NCI-H510A (cell line): Measurements from ENCODE around the gene TMEM59L.

Source experiments
- DNase-seq: peaks from one replicate; lab custom pipeline; 2025; lab: John Stamatoyannopoulos, UW

The TMEM59L gene

DNA sequence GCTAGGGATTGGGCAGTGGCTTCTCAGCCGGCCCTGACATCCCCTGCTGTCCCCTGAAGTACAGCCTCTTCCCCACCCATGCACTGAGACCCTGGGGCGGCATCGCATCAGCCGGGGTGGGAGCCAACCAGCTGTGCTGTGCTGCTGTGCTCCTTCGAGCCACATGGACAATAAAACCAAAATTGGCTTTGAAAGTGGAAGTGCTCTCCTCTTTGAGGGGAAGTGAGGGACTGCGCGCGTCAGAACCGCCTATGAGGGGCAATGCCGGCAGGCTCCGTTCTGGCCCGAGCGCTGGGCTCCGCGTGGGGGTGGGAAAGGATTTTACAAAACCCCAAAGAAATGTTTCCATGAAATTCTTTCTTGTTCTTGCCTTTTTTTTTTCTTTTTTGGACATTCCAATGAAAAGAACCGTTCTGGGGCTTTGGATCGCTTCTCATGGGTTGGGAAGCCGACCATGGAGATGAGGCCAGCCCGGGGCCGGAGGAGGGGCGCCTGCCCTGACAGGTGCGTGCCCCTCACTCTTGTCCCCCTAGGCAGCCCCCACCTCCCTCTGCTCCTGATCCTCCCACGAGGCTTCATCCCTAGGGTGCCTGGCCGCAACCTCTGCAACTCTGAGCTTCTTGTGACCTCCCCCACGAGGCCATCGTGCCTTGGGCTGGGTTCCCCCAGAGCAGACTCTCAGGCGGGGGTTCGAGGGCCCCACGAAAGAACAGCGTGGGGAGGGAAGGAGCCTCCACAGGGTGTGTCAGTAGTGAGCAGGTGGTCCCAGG, 46.8 kb downstream of the TMEM59L start:
- DNase-seq, result no peak

DNA sequence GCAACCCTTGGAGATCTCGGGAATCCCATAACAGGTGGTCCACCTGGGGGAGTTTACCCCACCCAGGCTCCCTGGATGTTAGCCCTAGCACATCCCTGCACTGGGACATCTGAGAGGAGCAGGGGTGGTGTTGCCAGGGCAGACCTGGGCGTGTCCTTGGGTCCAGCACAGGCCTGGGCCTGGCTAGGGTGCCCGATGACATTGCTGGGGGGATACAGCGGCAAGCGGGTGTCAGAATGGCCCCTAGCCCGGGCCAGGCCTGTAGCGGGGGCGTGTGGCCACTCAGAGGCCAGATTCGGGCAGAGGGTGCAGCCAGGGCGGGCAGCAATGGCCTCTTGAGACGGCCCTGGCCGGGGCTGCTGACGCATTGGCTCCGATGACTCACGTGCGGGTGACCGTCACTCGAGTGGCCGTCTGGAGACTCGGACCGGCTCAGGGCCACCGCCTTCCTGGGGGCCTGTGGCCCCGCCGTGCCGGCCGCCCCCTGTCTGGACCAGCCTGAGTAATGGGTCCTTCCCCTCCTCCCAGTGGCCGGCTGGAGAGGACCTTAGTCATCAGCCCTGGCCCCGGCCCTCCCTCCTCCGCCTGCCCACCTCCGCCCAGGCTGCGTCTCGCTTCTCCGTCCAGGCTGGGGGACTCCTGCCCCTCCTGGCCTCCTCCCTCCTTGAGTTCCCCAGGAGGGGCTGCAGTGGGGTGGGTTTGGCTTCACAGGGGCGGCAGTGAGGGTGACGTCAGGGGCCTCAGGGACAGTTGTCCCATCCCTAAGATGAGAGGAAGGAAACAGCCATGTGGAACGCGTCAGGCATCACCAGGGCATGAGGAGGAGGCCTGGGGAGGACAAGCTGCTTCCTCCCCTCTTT, 47.6 kb downstream of the TMEM59L start:
- no peak for DNase-seq

DNA sequence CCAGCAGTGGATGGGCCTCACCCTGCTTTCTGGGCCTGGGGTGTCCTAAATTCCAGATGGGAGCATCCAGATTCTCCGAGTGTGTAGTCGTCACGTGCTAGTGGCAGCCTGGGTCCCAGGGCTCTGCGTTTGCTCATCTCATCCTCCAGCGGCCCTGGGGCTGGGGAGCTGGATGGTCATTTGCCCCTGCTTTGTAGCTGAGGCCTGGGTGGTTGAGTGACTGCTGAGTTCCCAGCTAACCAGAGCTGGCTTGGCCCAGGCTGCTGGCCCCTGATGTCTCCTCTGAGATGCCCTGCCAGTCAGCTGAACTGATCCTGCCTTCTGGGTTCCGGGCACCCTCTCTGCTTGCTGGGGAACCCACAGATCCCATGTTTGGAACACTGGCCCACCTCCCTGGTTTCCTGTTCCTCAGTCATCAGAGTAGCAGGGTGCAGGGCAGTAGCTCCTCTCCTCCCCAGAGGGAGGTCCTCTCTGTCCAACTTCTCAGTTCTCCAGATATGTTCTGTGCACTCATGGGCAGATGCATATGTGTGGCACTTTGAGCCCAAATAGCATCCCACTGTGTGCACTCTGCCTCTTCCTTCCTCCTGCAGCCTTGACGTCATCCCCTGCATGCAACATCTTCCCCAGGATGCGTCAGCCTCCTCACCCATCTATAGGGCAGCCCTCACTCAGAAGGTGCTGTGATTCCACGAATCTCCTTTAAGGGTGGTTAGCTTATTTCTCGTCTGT, 48.4 kb downstream of the TMEM59L start:
- DNase-seq, result no peak

DNA sequence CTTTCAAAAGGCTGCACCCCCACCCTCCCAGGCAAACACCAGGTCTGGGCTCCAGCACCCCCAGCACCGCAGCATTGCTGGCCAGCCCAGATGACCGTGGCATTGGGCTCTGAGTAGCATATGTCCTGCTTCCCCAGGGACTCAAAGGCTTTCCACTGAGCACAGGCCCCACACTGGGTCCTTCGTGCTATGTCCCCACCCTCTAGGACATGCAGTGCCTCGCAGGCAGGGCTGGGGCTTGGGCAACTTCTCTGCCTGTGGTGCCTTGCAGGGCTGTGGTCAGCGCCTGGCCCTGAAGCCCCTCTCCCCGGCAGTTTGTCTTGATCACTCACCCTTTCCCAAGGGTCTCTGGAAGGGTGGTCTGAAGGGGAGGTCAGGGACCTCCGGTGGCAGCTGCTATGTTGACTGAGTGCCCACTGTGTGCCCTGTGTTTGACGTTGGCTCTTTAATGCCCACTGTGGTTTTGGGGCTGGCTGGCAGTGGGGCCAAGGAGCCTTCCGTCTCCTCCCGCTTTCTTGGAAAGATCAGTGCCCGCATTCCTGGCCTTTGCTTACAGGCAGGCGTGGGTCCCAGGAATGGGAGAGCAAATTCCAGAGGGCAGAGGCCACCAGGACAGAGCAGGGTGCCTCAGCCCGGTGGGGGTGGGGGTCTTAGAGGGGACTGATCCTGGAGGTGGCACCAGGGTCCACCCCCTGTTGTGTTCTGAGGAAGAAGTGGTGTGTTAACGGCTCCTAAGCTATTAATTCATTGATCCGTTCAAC, 50.5 kb downstream of the TMEM59L start:
- no peak for DNase-seq

DNA sequence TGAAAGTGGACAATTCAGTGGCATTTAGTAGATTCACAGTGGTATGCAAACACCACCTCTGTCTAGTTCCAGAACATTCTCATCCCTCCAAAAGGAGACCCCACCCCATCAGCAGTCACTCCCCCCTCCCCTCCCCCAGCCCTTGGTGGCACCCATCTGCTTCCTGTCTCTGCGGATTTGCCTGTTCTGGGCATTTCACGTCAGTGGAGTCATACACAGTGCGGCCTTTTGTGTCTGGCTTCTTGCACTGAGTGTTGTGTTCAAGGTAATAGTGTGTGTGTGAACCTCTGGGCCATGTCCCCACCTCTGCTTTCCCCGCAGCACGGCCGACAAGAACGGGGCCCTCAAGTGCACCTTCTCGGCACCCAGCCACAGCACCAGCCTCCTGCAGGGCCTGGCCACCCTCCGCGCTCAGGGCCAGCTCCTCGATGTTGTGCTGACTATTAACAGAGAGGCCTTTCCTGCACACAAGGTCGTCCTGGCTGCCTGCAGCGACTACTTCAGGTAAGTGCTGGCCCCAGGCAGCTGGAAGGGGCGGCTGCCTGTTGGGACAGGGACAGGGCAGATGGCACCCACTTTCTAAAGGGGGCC, 51.4 kb downstream of the TMEM59L start:
- DNase-seq, result peak; percentile 28

DNA sequence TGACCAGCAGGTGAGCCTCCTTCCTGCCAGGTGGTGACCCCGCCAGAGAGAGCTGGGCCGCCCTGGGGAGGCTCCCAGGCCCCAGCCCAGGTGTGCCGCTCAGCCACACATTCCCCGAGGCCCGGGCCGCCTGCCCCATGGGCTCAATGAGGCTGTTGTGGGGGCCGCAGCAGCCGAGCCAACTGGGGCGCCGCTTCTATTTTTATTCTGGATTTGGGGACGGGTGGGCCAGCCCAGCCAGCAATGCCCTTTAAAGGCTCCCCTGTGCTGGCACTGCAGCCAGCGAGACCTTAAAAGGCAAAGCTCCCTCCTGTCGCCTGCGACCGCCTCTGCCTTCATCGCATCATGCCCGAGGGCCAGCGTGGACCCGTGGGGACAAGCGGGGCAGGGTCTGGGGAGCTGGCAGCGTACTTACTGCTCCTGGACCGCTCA, 53.1 kb downstream of the TMEM59L start:
- DNase-seq, result no peak

DNA sequence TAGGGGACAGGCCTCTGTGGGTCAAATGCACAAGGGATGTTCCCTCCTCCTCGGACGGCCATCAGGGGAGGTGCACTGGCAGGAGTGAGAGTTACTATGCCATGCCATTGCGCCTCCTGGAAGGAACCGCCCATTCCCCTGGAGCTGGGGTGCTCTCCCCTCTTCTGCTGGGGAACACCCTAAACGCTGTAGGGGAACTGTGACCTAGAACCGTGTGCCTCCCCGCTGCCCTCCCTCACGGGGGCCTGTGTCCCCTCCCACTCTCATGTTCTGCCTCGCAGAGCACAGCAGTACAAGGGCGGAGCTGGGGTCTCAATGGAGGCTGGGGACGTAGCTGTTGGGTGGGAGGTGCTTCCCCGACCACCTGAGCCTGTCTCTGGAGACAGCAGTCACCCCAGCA, 53.6 kb downstream of the TMEM59L start:
- DNase-seq, result no peak

DNA sequence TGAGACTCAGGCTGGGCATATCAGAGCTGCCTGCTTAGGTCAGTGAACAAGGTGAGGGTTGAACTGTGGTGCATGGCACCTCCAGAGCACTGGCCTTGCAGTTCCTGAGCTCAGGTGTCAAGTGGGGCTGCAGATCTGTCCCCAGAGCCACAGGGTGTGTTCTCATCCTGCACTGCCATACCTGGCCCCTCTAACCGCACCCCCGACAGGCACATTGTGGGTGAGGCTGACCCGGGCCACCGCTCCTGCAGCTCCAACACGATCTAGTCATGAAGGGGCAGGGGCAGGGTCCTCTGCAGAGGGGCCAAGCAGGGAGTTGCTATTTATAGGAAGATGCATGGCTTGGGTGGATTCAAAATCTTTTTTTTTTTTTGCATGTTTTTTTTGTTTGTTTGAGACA, 54.1 kb downstream of the TMEM59L start:
- DNase-seq, result no peak

DNA sequence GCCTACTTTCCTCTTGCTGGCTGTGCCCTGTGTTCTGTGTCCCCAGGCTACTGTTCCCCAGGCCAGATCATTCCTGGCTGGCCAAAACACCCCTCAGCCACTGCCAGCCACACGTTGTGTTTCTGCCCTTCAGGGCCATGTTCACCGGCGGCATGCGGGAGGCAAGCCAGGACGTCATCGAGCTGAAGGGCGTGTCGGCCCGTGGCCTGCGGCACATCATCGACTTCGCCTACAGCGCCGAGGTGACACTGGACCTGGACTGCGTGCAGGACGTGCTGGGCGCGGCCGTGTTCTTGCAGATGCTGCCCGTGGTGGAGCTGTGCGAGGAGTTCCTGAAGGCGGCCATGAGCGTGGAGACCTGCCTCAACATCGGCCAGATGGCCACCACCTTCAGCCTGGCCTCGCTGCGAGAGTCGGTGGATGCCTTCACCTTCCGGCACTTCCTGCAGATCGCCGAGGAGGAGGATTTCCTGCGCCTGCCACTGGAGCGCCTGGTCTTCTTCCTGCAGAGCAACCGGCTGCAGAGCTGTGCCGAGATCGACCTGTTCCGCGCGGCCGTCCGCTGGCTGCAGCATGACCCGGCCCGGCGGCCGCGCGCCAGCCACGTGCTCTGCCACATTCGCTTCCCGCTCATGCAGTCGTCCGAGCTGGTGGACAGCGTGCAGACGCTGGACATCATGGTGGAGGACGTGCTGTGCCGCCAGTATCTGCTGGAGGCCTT, 55.0 kb downstream of the TMEM59L start:
- DNase-seq, result no peak

DNA sequence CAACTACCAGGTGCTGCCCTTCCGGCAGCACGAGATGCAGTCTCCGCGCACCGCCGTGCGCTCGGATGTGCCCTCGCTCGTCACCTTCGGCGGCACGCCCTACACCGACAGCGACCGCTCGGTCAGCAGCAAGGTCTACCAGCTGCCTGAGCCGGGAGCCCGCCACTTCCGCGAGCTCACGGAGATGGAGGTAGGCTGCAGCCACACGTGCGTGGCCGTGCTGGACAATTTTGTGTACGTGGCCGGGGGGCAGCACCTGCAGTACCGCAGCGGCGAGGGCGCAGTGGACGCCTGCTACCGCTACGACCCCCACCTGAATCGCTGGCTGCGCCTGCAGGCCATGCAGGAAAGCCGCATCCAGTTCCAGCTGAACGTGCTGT, 55.6 kb downstream of the TMEM59L start:
- no peak for DNase-seq

DNA sequence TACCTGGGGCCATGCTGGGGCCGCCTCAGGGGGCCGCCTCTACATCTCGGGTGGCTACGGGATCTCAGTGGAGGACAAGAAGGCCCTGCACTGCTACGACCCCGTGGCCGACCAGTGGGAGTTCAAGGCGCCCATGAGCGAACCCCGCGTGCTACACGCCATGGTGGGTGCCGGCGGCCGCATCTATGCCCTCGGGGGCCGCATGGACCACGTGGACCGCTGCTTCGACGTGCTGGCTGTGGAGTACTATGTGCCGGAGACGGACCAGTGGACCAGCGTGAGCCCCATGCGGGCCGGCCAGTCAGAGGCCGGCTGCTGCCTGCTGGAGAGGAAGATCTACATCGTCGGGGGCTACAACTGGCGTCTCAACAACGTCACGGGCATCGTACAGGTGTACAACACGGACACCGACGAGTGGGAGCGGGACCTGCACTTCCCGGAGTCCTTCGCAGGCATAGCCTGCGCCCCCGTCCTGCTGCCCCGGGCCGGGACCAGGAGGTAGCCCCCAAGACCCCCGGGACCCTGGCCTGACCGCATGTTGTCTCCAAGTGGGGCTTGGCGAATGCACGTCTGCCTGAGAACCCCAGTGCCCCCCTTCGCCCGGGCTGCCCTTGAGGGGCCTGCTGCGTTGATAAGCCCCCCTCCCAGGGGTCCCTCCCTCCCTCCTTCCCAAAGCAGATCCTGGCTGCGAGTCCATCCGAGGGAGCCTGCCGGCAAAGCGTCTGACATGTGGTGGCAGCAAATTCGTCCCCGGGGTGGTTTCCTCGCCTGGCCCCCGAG, 56.3 kb downstream of the TMEM59L start:
- no peak for DNase-seq

DNA sequence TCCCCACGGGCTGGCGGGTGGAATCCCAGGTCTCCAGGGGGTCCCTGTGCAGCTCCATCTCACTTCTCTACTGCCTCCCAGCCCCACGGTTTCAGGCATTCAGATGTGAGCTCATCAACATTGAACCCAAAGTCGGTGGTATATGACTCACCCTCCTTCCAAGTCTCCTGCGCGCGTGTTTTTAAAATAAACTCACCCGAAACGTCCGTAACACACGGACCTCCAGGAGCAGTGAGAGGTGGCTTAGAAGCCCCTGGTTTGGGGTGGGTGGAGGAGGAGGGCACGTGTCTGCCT, 56.8 kb downstream of the TMEM59L start:
- DNase-seq, result no peak

DNA sequence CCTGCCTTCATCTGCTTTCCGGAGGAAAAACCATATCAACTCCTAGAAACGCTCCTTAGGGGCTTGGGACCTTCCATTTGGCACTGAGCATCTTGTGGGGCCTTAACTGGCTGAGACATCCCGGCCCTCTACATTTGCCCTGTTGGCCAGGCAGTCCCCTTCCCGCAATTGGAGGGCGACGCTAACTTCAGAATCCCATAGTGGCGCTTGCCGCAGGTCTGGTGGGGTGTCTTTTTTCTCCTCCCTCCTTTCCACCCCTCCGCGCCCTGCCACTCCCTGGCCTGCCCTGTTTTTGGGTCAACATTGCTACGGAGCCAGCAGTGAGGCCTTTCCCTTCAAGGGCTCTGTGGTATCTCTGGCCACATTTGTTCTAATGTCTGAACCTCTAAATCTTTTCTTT, 57.2 kb downstream of the TMEM59L start:
- DNase-seq, result no peak

DNA sequence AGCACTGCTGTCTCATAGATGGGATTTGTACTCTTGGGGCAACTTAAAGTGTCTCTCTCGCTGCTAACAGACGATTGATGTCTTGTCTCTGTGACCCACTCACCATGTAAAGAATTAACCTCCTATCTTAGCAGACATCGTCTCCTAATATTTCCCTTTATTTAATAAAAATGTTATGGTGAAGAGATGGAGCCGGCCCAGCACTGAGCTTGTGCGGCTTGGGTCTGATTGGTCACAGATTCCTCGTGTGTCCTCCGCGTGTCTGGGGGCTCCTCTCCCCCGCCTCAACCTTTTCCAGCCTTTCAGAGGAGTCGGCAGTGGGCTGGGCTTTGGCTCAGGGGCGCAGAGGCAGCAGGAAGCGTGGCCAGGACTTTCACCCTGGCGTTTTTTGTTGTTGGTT, 57.6 kb downstream of the TMEM59L start:
- DNase-seq, result no peak
